IMR-90 (cell line): ENCODE measurements around the gene XKRX. TPM values are rescaled to one million over a fixed set of nuclear protein-coding genes. Genes with fewer than 3 reads are reported as not detected.
A peak's percentile ranks its signal among the peaks of the same experiment; 100 is the strongest.

Experiments
- ATAC-seq: fragments of 200-7000 bp; cut with Tn5 transposase; 2 replicates; pipeline ENCODE4 v1.9.1; 2020; ENCODE audit warnings: low read depth, mild to moderate bottlenecking, moderate library complexity
- BruUV-seq: library from RNA; stranded (reverse); fragments of 400-500 nt; replicated peaks from 2 replicates; lab custom pipeline; 2021; lab: Mats Ljungman, UMichigan
- CTCF ChIA-PET: fragments of 300-600 bp; formaldehyde crosslinking; extraction: SDS; loops from one replicate; lab custom pipeline; 2021; ENCODE audit warnings: antibody characterized with exemption; lab: Yijun Ruan, JAX
- POLR2A ChIA-PET: fragments of 300-600 bp; sonication (Branson Sonifier 250); formaldehyde crosslinking; loops from one replicate; lab custom pipeline; 2022; ENCODE audit warnings: antibody characterized with exemption; ENCODE audit not compliant: unreplicated experiment; lab: Charles Lee
- DNase-seq: peaks from one replicate; pipeline ENCODE4 v3.0.0; 2013
- H2AFZ ChIP-seq: replicated peaks from 2 replicates; pipeline ENCODE3; 2013; ENCODE audit warnings: low read length, mild to moderate bottlenecking; ENCODE audit not compliant: poor library complexity
- H2AK5ac ChIP-seq: 2 replicates; pipeline ENCODE4 v1.6.1; 2013; ENCODE audit warnings: low read depth, low read length, inconsistent platforms
- H2AK9ac ChIP-seq: replicated peaks from 2 replicates; pipeline ENCODE3; 2013; ENCODE audit warnings: mild to moderate bottlenecking, low read depth, low read length, moderate library complexity; ENCODE audit not compliant: poor library complexity
- H2BK120ac ChIP-seq: 2 replicates; pipeline ENCODE4 v1.6.1; 2013; ENCODE audit warnings: low read depth, low read length, inconsistent platforms
- H2BK15ac ChIP-seq: 3 replicates; pipeline ENCODE4 v1.6.1; 2013; ENCODE audit warnings: low read depth, low read length, inconsistent platforms
- H2BK20ac ChIP-seq: 2 replicates; pipeline ENCODE4 v1.6.1; 2013; ENCODE audit warnings: low read depth, mild to moderate bottlenecking, inconsistent platforms, low read length, moderate library complexity
- H2BK5ac ChIP-seq: 2 replicates; pipeline ENCODE4 v1.6.1; 2013; ENCODE audit warnings: mild to moderate bottlenecking, low read depth, low read length, inconsistent platforms; ENCODE audit not compliant: poor library complexity, severe bottlenecking
- H3K14ac ChIP-seq: replicated peaks from 2 replicates; pipeline ENCODE4 v1.6.1; 2013; ENCODE audit warnings: low read depth, low read length, inconsistent platforms
- H3K18ac ChIP-seq: 2 replicates; pipeline ENCODE4 v1.6.1; 2013; ENCODE audit warnings: low read depth, low read length, control low read depth
- H3K23ac ChIP-seq: 2 replicates; pipeline ENCODE4 v1.6.1; 2013; ENCODE audit warnings: low read depth, low read length, inconsistent platforms
- H3K27ac ChIP-seq: 2 replicates; pipeline ENCODE4 v1.5.1; 2013; ENCODE audit warnings: mild to moderate bottlenecking, control low read depth, low read length; ENCODE audit not compliant: insufficient read depth
- H3K27me3 ChIP-seq: 2 replicates; pipeline ENCODE4 v1.6.1; 2013; ENCODE audit warnings: low read length; ENCODE audit not compliant: control insufficient read depth, insufficient read depth
- H3K36me3 ChIP-seq: 2 replicates; pipeline ENCODE4 v1.6.1; 2013; ENCODE audit warnings: low read length, mixed read lengths; ENCODE audit not compliant: control insufficient read depth, insufficient read depth
- H3K4ac ChIP-seq: 2 replicates; pipeline ENCODE4 v1.6.1; 2013; ENCODE audit warnings: low read depth, low read length, inconsistent platforms
- H3K4me1 ChIP-seq: 2 replicates; pipeline ENCODE4 v1.6.1; 2013; ENCODE audit warnings: low read length, mixed read lengths; ENCODE audit not compliant: control insufficient read depth, insufficient read depth
- H3K4me2 ChIP-seq: 2 replicates; pipeline ENCODE4 v1.6.1; 2013; ENCODE audit warnings: low read depth, mild to moderate bottlenecking, control low read depth, low read length, moderate library complexity
- H3K4me3 ChIP-seq: 2 replicates; pipeline ENCODE4 v1.5.1; 2013; ENCODE audit warnings: low read depth, mild to moderate bottlenecking, control low read depth, low read length, moderate library complexity; ENCODE audit not compliant: insufficient read depth
- H3K56ac ChIP-seq: 2 replicates; pipeline ENCODE4 v1.6.1; 2013; ENCODE audit warnings: low read length, inconsistent platforms; ENCODE audit not compliant: insufficient read depth; ENCODE audit errors: extremely low read depth
- H3K79me1 ChIP-seq, 2 experiments: 2 replicates each; pipeline ENCODE4 v1.6.1; 2013; ENCODE audit warnings: low read length in 2 of 2, inconsistent platforms in 1 of 2, low read depth in 1 of 2
- H3K9ac ChIP-seq: 2 replicates; pipeline ENCODE4 v1.6.1; 2013; ENCODE audit warnings: low read depth, low read length, control low read depth
- H3K9me1 ChIP-seq: 2 replicates; pipeline ENCODE4 v1.6.1; 2013; ENCODE audit warnings: low read length, inconsistent platforms; ENCODE audit not compliant: insufficient read depth
- H3K9me3 ChIP-seq: 2 replicates; pipeline ENCODE4 v1.6.1; 2013; ENCODE audit warnings: low read length; ENCODE audit not compliant: control insufficient read depth, insufficient read depth
- H4K20me1 ChIP-seq: 2 replicates; pipeline ENCODE4 v1.6.1; 2013; ENCODE audit warnings: low read length, inconsistent platforms; ENCODE audit not compliant: insufficient read depth
- H4K5ac ChIP-seq: 2 replicates; pipeline ENCODE4 v1.6.1; 2013; ENCODE audit warnings: mild to moderate bottlenecking, low read depth, low read length, control low read depth
- H4K8ac ChIP-seq, 2 experiments: 2 replicates each; pipeline ENCODE4 v1.6.1; 2013; ENCODE audit warnings: low read depth in 2 of 2, low read length in 2 of 2, control low read depth in 1 of 2, inconsistent platforms in 1 of 2
- H4K91ac ChIP-seq: 2 replicates; pipeline ENCODE4 v1.6.1; 2013; ENCODE audit warnings: low read depth, low read length, inconsistent platforms; ENCODE audit not compliant: insufficient read depth
- MAZ ChIP-seq: IDR thresholded peaks from 2 replicates; pipeline ENCODE4 v1.6.1; 2012; ENCODE audit warnings: low read depth, mild to moderate bottlenecking, low read length, improper control_type of control experiment, moderate library complexity, borderline replicate concordance
- MXI1 ChIP-seq: IDR thresholded peaks from 2 replicates; pipeline ENCODE4 v1.6.1; 2012; ENCODE audit warnings: low read depth, mild to moderate bottlenecking, low read length, moderate library complexity, borderline replicate concordance
- RCOR1 ChIP-seq: IDR thresholded peaks from 2 replicates; pipeline ENCODE4 v1.6.1; 2012; ENCODE audit warnings: mild to moderate bottlenecking, low read length, improper control_type of control experiment; ENCODE audit not compliant: insufficient replicate concordance
- RFX5 ChIP-seq: IDR thresholded peaks from 2 replicates; pipeline ENCODE4 v1.8.0; 2012; ENCODE audit warnings: low read depth, mild to moderate bottlenecking, low read length, moderate library complexity
- WGBS, 2 experiments: methylation state at CpG; one replicate each; pipeline versions ENCODE4 v1.1.5 to v1.1.7; 2013; ENCODE audit warnings: missing lambda C conversion rate in 2 of 2; ENCODE audit not compliant: insufficient read length in 1 of 2; ENCODE audit errors: extremely low coverage in 2 of 2; 5-methylcytosine and 5-hydroxymethylcytosine counted together
- dilution Hi-C: fragments of 300-500 bp; cut with HindIII; formaldehyde crosslinking; loops from one replicate; pipeline ENCODE4 v1.14.3; 2018; ENCODE audit warnings: low sequenced_read_pairs; ENCODE audit not compliant: unreplicated experiment
- in situ Hi-C: fragments of 300-500 bp; cut with MboI; formaldehyde crosslinking; loops from 3 replicates; pipeline ENCODE4 v1.14.3; 2019; ENCODE audit warnings: low sequenced_read_pairs, inconsistent platforms, mixed read lengths
- intact Hi-C: fragments of 100-400 bp; cut with micrococcal nuclease; formaldehyde crosslinking; loops from 2 replicates; pipeline ENCODE4 v1.10.0; 2022
- polyA plus RNA-seq, 3 experiments: library from polyadenylated mRNA; depleted of rRNA; stranded (reverse); fragments of >200 nt; gene quantifications; 2 replicates each; pipeline ENCODE4 v1.2.3, GENCODE V29; 2012; ENCODE audit warnings: low replicate concordance in 1 of 3
- total RNA-seq: library from RNA; depleted of rRNA; stranded (reverse); fragments of >200 nt; gene quantifications from 2 replicates; pipeline ENCODE4 v1.2.3, GENCODE V29; 2012
- TF ChIP-seq, protein P1 (sequence below): fragments of 150-350 bp; IDR thresholded peaks from 2 replicates; pipeline ENCODE4 v1.6.1; 2016; ENCODE audit warnings: low read depth, mild to moderate bottlenecking, low read length, moderate library complexity, borderline replicate concordance
- TF ChIP-seq, protein P2 (sequence below): conservative IDR thresholded peaks from 2 replicates; pipeline ENCODE4 v1.5.1; 2012; ENCODE audit warnings: mild to moderate bottlenecking, low read depth, low read length, improper control_type of control experiment

XKRX gene
- total and polyA plus RNA-seq, 2 of the 4 experiments (the other 2 are of a cell fraction), result 0.39 to 0.90 TPM

DNA sequence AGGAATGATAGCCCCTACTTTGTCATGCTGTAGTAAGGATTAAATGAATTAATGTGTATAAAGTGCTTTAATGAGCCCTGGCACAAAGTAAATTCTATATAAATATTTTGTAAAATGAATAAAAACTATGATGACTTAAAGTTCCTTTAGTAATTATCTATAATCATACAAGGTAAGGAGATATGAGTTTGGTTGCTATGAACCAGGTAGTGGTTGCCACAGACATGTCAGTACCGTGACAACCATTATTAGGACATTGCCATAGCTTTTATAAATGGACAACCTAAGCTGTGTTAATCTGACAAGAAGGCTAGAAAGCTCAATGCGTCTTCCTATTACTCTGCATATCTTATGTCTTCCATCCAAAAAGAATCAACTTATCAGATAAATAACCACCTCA lies 40.7 kb upstream of the XKRX start, which contains the start of gene ARL13A:
ARL13A (plus strand) TSS at position 301 of the 400 bp plus-strand sequence. CDS start 3,982 bp downstream, outside the sequence.
- POLR2A ChIA-PET, result no interaction called here
- Histone ChIP-seq H2BK5ac (no peak within 1 kb of the TSS), H2BK120ac (no peak within 1 kb of the TSS), H3K56ac (no peak within 1 kb of the TSS), H3K27ac (no peak within 1 kb of the TSS), H2AK5ac (no peak within 1 kb of the TSS), H3K4me3 (no peak within 1 kb of the TSS), H3K4me2 (no peak within 1 kb of the TSS), H2BK15ac (no peak within 1 kb of the TSS), H4K5ac (no peak within 1 kb of the TSS), H4K91ac (no peak within 1 kb of the TSS), H3K9me3 (no peaks in the 10 kb centered on the region), H3K36me3 (no peaks in the 10 kb centered on the region), H4K20me1 (no peaks in the 10 kb centered on the region), H3K9me1 (no peaks in the 10 kb centered on the region; the same call in 1 of the 2 replicates), H3K79me1 (no peaks in the 10 kb centered on the region), H3K4me1 (peaks cover 7% of the 10 kb centered on the region), H3K4ac (no peak within 1 kb of the TSS), H3K9ac (no peak within 1 kb of the TSS), H2AK9ac (no peak within 1 kb of the TSS), H2BK20ac (peak within 1 kb of the TSS; percentile 24; the same call in 1 of the 2 replicates), H3K18ac (no peak within 1 kb of the TSS), H2AFZ (no peak within 1 kb of the TSS), H4K8ac (no peak within 1 kb of the TSS), H3K14ac (no peak within 1 kb of the TSS), H3K23ac (no peak within 1 kb of the TSS), H3K27me3 (no peaks in the 10 kb centered on the region)
- WGBS, 2 experiments, result no CpG with 5 or more reads among the region's 2 CpGs
- CTCF ChIA-PET, result interaction anchor here (0.6 kb wide), 1 partner anchor 67 kb away, joined by 4 read pairs; no protein-coding TSS in a partner anchor
- BruUV-seq, result no TSS peak
- intact Hi-C loops, result no loop called here
- in situ Hi-C loops, result no loop called here
- ATAC-seq (no peak), DNase-seq (no peak)
- TF ChIP-seq MXI1 (no peak), MAZ (no peak), RFX5 (no peak), RCOR1 (no peak)
- TF ChIP-seq, protein P1, sequence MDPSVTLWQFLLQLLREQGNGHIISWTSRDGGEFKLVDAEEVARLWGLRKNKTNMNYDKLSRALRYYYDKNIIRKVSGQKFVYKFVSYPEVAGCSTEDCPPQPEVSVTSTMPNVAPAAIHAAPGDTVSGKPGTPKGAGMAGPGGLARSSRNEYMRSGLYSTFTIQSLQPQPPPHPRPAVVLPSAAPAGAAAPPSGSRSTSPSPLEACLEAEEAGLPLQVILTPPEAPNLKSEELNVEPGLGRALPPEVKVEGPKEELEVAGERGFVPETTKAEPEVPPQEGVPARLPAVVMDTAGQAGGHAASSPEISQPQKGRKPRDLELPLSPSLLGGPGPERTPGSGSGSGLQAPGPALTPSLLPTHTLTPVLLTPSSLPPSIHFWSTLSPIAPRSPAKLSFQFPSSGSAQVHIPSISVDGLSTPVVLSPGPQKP, result no peak
- TF ChIP-seq, protein P2, sequence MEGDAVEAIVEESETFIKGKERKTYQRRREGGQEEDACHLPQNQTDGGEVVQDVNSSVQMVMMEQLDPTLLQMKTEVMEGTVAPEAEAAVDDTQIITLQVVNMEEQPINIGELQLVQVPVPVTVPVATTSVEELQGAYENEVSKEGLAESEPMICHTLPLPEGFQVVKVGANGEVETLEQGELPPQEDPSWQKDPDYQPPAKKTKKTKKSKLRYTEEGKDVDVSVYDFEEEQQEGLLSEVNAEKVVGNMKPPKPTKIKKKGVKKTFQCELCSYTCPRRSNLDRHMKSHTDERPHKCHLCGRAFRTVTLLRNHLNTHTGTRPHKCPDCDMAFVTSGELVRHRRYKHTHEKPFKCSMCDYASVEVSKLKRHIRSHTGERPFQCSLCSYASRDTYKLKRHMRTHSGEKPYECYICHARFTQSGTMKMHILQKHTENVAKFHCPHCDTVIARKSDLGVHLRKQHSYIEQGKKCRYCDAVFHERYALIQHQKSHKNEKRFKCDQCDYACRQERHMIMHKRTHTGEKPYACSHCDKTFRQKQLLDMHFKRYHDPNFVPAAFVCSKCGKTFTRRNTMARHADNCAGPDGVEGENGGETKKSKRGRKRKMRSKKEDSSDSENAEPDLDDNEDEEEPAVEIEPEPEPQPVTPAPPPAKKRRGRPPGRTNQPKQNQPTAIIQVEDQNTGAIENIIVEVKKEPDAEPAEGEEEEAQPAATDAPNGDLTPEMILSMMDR, result no peak
- dilution Hi-C loops, result no loop called here
